Effector CD8-positive, alpha-beta T cell (primary cell): ENCODE measurements around the gene JADE1.

Experiments used
- DNase-seq: peaks from one replicate; lab custom pipeline; 2025; lab: John Stamatoyannopoulos, UW

Gene JADE1

GRCh38 chr4:128871948-128872347 is 62.4 kb downstream of the JADE1 start:
- DNase-seq: no peak

GRCh38 chr4:128876200-128876599 is 66.7 kb downstream of the JADE1 start:
- no peak for DNase-seq

GRCh38 chr4:128877934-128878333 is 68.4 kb downstream of the JADE1 start:
- no peak for DNase-seq

GRCh38 chr4:128879283-128879682 is 69.8 kb downstream of the JADE1 start:
- no peak for DNase-seq

- DNase-seq: no peak
Observed at GRCh38 chr4:128879971-128880370, 70.5 kb downstream of the JADE1 start.

GRCh38 chr4:128880662-128881061 is 71.2 kb downstream of the JADE1 start:
- DNase-seq: no peak

GRCh38 chr4:128904821-128905220 is 95.3 kb downstream of the JADE1 start:
- DNase-seq: no peak

- DNase-seq: no peak
Observed at GRCh38 chr4:128906581-128906980, 97.1 kb downstream of the JADE1 start.

GRCh38 chr4:128907981-128908380 is 98.5 kb downstream of the JADE1 start:
- DNase-seq: no peak

GRCh38 chr4:128908735-128909134 is 99.2 kb downstream of the JADE1 start:
- no peak for DNase-seq

- no peak for DNase-seq
Observed at GRCh38 chr4:128913228-128913627, 103.7 kb downstream of the JADE1 start.

GRCh38 chr4:128915544-128915943 is 106.0 kb downstream of the JADE1 start:
- DNase-seq: no peak

GRCh38 chr4:128916832-128917231 is 107.3 kb downstream of the JADE1 start:
- no peak for DNase-seq

GRCh38 chr4:128917781-128918180 is 108.3 kb downstream of the JADE1 start:
- no peak for DNase-seq

- no peak for DNase-seq
Observed at GRCh38 chr4:128921954-128922353, 112.5 kb downstream of the JADE1 start.
